ENCODE results near the gene NUCB2. TPM values are rescaled to one million over a fixed set of nuclear protein-coding genes. Genes with fewer than 3 reads are reported as not detected.

NUCB2 gene
- total RNA-seq, 1 donor = 69.1 TPM

- Histone ChIP-seq H3K4me3 (ENCODE audit: low read length) (no peak overlapping the region), H3K4me1 (ENCODE audit: insufficient read depth, low read length) (peaks cover 27% of the 10 kb centered on the region), H3K9me3 (ENCODE audit: low read depth, low read length) (no peaks in the 10 kb centered on the region), H3K27me3 (ENCODE audit: insufficient read depth, low read length) (no peaks in the 10 kb centered on the region)
These were observed 10.5 kb downstream of the NUCB2 start for GRCh38 chr11:17287058-17287457.

GRCh38 chr11:17291710-17292109, 15.2 kb downstream of the NUCB2 start:
- Histone ChIP-seq H3K4me1 (ENCODE audit: insufficient read depth, low read length) (peaks cover 17% of the 10 kb centered on the region), H3K4me3 (ENCODE audit: low read length) (no peak overlapping the region), H3K9me3 (ENCODE audit: low read depth, low read length) (no peaks in the 10 kb centered on the region), H3K27me3 (ENCODE audit: insufficient read depth, low read length) (no peaks in the 10 kb centered on the region)

- no peak overlapping the region for H3K4me3 ChIP-seq (ENCODE audit: low read length)
- no peaks in the 10 kb centered on the region for H3K9me3 ChIP-seq (ENCODE audit: low read depth, low read length)
These were observed 16.8 kb downstream of the NUCB2 start for GRCh38 chr11:17293311-17293710.

GRCh38 chr11:17294033-17294432, 17.5 kb downstream of the NUCB2 start:
- H3K4me3 ChIP-seq (ENCODE audit: low read length) = no peak overlapping the region
- H3K27me3 ChIP-seq (ENCODE audit: insufficient read depth, low read length) = no peaks in the 10 kb centered on the region
- H3K4me1 ChIP-seq (ENCODE audit: insufficient read depth, low read length) = peaks cover 13% of the 10 kb centered on the region
- no peaks in the 10 kb centered on the region for H3K9me3 ChIP-seq (ENCODE audit: low read depth, low read length)

More at GRCh38 chr11:17293311-17293710, 16.8 kb downstream of the NUCB2 start:
- Histone ChIP-seq H3K4me1 (ENCODE audit: insufficient read depth, low read length) (peaks cover 13% of the 10 kb centered on the region), H3K27me3 (ENCODE audit: insufficient read depth, low read length) (no peaks in the 10 kb centered on the region)

- no peak overlapping the region for H3K4me3 ChIP-seq (ENCODE audit: low read length)
These were observed 20.5 kb downstream of the NUCB2 start for GRCh38 chr11:17296852-17297559.

GRCh38 chr11:17298302-17298701, 21.8 kb downstream of the NUCB2 start:
- Histone ChIP-seq H3K9me3 (ENCODE audit: low read depth, low read length) (no peaks in the 10 kb centered on the region), H3K4me3 (ENCODE audit: low read length) (no peak overlapping the region), H3K27me3 (ENCODE audit: insufficient read depth, low read length) (no peaks in the 10 kb centered on the region), H3K4me1 (ENCODE audit: insufficient read depth, low read length) (no peaks in the 10 kb centered on the region)

More at GRCh38 chr11:17296852-17297559, 20.5 kb downstream of the NUCB2 start:
- Histone ChIP-seq H3K27me3 (ENCODE audit: insufficient read depth, low read length) (no peaks in the 10 kb centered on the region), H3K4me1 (ENCODE audit: insufficient read depth, low read length) (peaks cover 4% of the 10 kb centered on the region), H3K9me3 (ENCODE audit: low read depth, low read length) (no peaks in the 10 kb centered on the region)

- no peaks in the 10 kb centered on the region for H3K4me1 ChIP-seq (ENCODE audit: insufficient read depth, low read length)
- no peaks in the 10 kb centered on the region for H3K27me3 ChIP-seq (ENCODE audit: insufficient read depth, low read length)
- H3K9me3 ChIP-seq (ENCODE audit: low read depth, low read length) = no peaks in the 10 kb centered on the region
- H3K4me3 ChIP-seq (ENCODE audit: low read length) = no peak overlapping the region
These were observed 23.8 kb downstream of the NUCB2 start for GRCh38 chr11:17300372-17300771.

- Histone ChIP-seq H3K4me3 (ENCODE audit: low read length) (no peak overlapping the region), H3K9me3 (ENCODE audit: low read depth, low read length) (no peaks in the 10 kb centered on the region), H3K27me3 (ENCODE audit: insufficient read depth, low read length) (no peaks in the 10 kb centered on the region), H3K4me1 (ENCODE audit: insufficient read depth, low read length) (no peaks in the 10 kb centered on the region)
These were observed 37.1 kb downstream of the NUCB2 start for GRCh38 chr11:17313349-17314231.

- no peak overlapping the region for H3K4me3 ChIP-seq (ENCODE audit: low read length)
- H3K9me3 ChIP-seq (ENCODE audit: low read depth, low read length) = no peaks in the 10 kb centered on the region
- no peaks in the 10 kb centered on the region for H3K27me3 ChIP-seq (ENCODE audit: insufficient read depth, low read length)
- H3K4me1 ChIP-seq (ENCODE audit: insufficient read depth, low read length) = no peaks in the 10 kb centered on the region
These were observed 37.7 kb downstream of the NUCB2 start for GRCh38 chr11:17314232-17314547.

GRCh38 chr11:17314904-17315426, 38.4 kb downstream of the NUCB2 start:
- no peaks in the 10 kb centered on the region for H3K27me3 ChIP-seq (ENCODE audit: insufficient read depth, low read length)
- H3K9me3 ChIP-seq (ENCODE audit: low read depth, low read length) = no peaks in the 10 kb centered on the region
- no peaks in the 10 kb centered on the region for H3K4me1 ChIP-seq (ENCODE audit: insufficient read depth, low read length)
- no peak overlapping the region for H3K4me3 ChIP-seq (ENCODE audit: low read length)

- no peak overlapping the region for H3K4me3 ChIP-seq (ENCODE audit: low read length)
- no peaks in the 10 kb centered on the region for H3K27me3 ChIP-seq (ENCODE audit: insufficient read depth, low read length)
- no peaks in the 10 kb centered on the region for H3K4me1 ChIP-seq (ENCODE audit: insufficient read depth, low read length)
- no peaks in the 10 kb centered on the region for H3K9me3 ChIP-seq (ENCODE audit: low read depth, low read length)
These were observed 52.4 kb downstream of the NUCB2 start for GRCh38 chr11:17328871-17329494.

- Histone ChIP-seq H3K4me1 (ENCODE audit: insufficient read depth, low read length) (no peaks in the 10 kb centered on the region), H3K4me3 (ENCODE audit: low read length) (no peak overlapping the region), H3K9me3 (ENCODE audit: low read depth, low read length) (no peaks in the 10 kb centered on the region)
These were observed 55.1 kb downstream of the NUCB2 start for GRCh38 chr11:17331669-17332068.

GRCh38 chr11:17333799-17334586, 57.5 kb downstream of the NUCB2 start:
- no peaks in the 10 kb centered on the region for H3K27me3 ChIP-seq (ENCODE audit: insufficient read depth, low read length)
- H3K4me3 ChIP-seq (ENCODE audit: low read length) = no peak overlapping the region
- no peaks in the 10 kb centered on the region for H3K4me1 ChIP-seq (ENCODE audit: insufficient read depth, low read length)
- no peaks in the 10 kb centered on the region for H3K9me3 ChIP-seq (ENCODE audit: low read depth, low read length)

More at GRCh38 chr11:17331669-17332068, 55.1 kb downstream of the NUCB2 start:
- H3K27me3 ChIP-seq (ENCODE audit: insufficient read depth, low read length) = no peaks in the 10 kb centered on the region

GRCh38 chr11:17343257-17343656, 66.7 kb downstream of the NUCB2 start:
- Histone ChIP-seq H3K9me3 (ENCODE audit: low read depth, low read length) (no peaks in the 10 kb centered on the region), H3K4me1 (ENCODE audit: insufficient read depth, low read length) (no peaks in the 10 kb centered on the region), H3K4me3 (ENCODE audit: low read length) (no peak overlapping the region), H3K27me3 (ENCODE audit: insufficient read depth, low read length) (no peaks in the 10 kb centered on the region)
